PC-3 (cell line): ENCODE measurements around the gene PKDCC.

Experiments used
- CTCF ChIP-seq: fragments of 300-600 bp; sonication (generic); conservative IDR thresholded peaks from 2 replicates; pipeline ENCODE4 v1.5.1; 2017; ENCODE audit warnings: antibody characterized with exemption, low read depth, mild to moderate bottlenecking, low read length
- EZH2 ChIP-seq: fragments of 300-600 bp; sonication (generic); IDR thresholded peaks from one replicate; pipeline ENCODE4 v1.6.1; 2017; ENCODE audit warnings: antibody characterized with exemption, mild to moderate bottlenecking, low read length; ENCODE audit not compliant: unreplicated experiment
- EZH2phosphoT487 ChIP-seq: fragments of 300-600 bp; sonication (generic); IDR thresholded peaks from 2 replicates; pipeline ENCODE4 v1.6.1; 2018; ENCODE audit warnings: mild to moderate bottlenecking, antibody characterized with exemption, low read length, borderline replicate concordance

- TF ChIP-seq EZH2phosphoT487 (no peak), CTCF (no peak), EZH2 (no peak)
Measured at GRCh38 chr2:42042631-42043355, 5.0 kb upstream of the PKDCC start.
